NOMO-1 (cell line): Measurements from ENCODE around the gene MAP3K4.
A peak's percentile ranks its signal among the peaks of the same experiment; 100 is the strongest.

ENCODE experiments used
- DNase-seq, 2 experiments: peaks; one replicate each; lab custom pipeline; 2025; ENCODE audit not compliant: unreplicated experiment in 2 of 2; lab: John Stamatoyannopoulos, UW

The MAP3K4 gene

GRCh38 chr6:161035182-161035980 is 43.8 kb downstream of the MAP3K4 start:
- DNase-seq, result peak in 1 of 2 experiments; percentile 77

GRCh38 chr6:161035981-161036263 is 44.4 kb downstream of the MAP3K4 start:
- no peak for DNase-seq

GRCh38 chr6:161037873-161038228 is 46.3 kb downstream of the MAP3K4 start:
- no peak for DNase-seq

GRCh38 chr6:161038229-161039031 is 46.9 kb downstream of the MAP3K4 start:
- DNase-seq, result no peak

- no peak for DNase-seq
These were observed 49.7 kb downstream of the MAP3K4 start for GRCh38 chr6:161041274-161041673.

- no peak for DNase-seq
These were observed 52.8 kb downstream of the MAP3K4 start for GRCh38 chr6:161044335-161044734.

- DNase-seq, result no peak
These were observed 57.1 kb downstream of the MAP3K4 start for GRCh38 chr6:161048641-161049040.

- no peak for DNase-seq
These were observed 58.7 kb downstream of the MAP3K4 start for GRCh38 chr6:161050134-161050765.

- no peak for DNase-seq
These were observed 61.5 kb downstream of the MAP3K4 start for GRCh38 chr6:161053103-161053502.

GRCh38 chr6:161054876-161055275 is 63.3 kb downstream of the MAP3K4 start:
- no peak for DNase-seq

- DNase-seq, result no peak
These were observed 64.9 kb downstream of the MAP3K4 start for GRCh38 chr6:161056451-161056850.

- no peak for DNase-seq
These were observed 65.8 kb downstream of the MAP3K4 start for GRCh38 chr6:161057103-161058091.

- no peak for DNase-seq
These were observed 67.2 kb downstream of the MAP3K4 start for GRCh38 chr6:161058741-161059140.

GRCh38 chr6:161061576-161061975 is 70.0 kb downstream of the MAP3K4 start:
- DNase-seq, result no peak

GRCh38 chr6:161064915-161065314 is 73.3 kb downstream of the MAP3K4 start:
- DNase-seq, result no peak

- no peak for DNase-seq
These were observed 74.9 kb downstream of the MAP3K4 start for GRCh38 chr6:161066511-161066910.

- DNase-seq, result no peak
These were observed 76.2 kb downstream of the MAP3K4 start for GRCh38 chr6:161067749-161068148.

GRCh38 chr6:161068321-161068741 is 76.8 kb downstream of the MAP3K4 start:
- DNase-seq, result no peak

GRCh38 chr6:161073930-161074329 is 82.4 kb downstream of the MAP3K4 start:
- no peak for DNase-seq

GRCh38 chr6:161074496-161075121 is 83.0 kb downstream of the MAP3K4 start:
- no peak for DNase-seq
